ENCODE measurements around the gene PALLD. TPM values are rescaled to one million over a fixed set of nuclear protein-coding genes. Genes with fewer than 3 reads are reported as not detected.

PALLD gene
- total RNA-seq, 1 donor from 2014 or later: 93.5 TPM

- DNase-seq (ENCODE audit: extremely low spot score, unreplicated experiment): no peak
- TF ChIP-seq, protein P1, sequence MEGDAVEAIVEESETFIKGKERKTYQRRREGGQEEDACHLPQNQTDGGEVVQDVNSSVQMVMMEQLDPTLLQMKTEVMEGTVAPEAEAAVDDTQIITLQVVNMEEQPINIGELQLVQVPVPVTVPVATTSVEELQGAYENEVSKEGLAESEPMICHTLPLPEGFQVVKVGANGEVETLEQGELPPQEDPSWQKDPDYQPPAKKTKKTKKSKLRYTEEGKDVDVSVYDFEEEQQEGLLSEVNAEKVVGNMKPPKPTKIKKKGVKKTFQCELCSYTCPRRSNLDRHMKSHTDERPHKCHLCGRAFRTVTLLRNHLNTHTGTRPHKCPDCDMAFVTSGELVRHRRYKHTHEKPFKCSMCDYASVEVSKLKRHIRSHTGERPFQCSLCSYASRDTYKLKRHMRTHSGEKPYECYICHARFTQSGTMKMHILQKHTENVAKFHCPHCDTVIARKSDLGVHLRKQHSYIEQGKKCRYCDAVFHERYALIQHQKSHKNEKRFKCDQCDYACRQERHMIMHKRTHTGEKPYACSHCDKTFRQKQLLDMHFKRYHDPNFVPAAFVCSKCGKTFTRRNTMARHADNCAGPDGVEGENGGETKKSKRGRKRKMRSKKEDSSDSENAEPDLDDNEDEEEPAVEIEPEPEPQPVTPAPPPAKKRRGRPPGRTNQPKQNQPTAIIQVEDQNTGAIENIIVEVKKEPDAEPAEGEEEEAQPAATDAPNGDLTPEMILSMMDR (conservative IDR thresholded peaks at IDR 0.05): no peak
- peaks cover 14% of the 10 kb centered on the region for H3K9me3 Mint-ChIP-seq
- H3K27ac Mint-ChIP-seq: no peak overlapping the region
- H3K36me3 Mint-ChIP-seq: peaks cover 10% of the 10 kb centered on the region
- no peaks in the 10 kb centered on the region for H3K27me3 Mint-ChIP-seq
- H3K4me3 Mint-ChIP-seq: no peak overlapping the region
- H3K4me1 Mint-ChIP-seq (ENCODE audit: unreplicated experiment): no peaks in the 10 kb centered on the region
These were observed 475.7 kb downstream of the PALLD start for GRCh38 chr4:168972596-168972995.

Other genes with a start within 250 kb of the PALLD start
- 8.7 and 9.3 TPM in 2 replicates for gene DDX60, start 178.3 kb upstream of the PALLD start, total RNA-seq (ENCODE audit: low replicate concordance)
- 5.3 and 12.1 TPM in 2 replicates for gene DDX60L, start 16.6 kb upstream of the PALLD start, total RNA-seq (ENCODE audit: low replicate concordance)

Data from type B pancreatic cell (in vitro differentiated cells).